ENCODE data around the gene SMAD6.
A peak's percentile ranks its signal among the peaks of the same experiment; 100 is the strongest.
"Not testable (repeated sequence)": the region's sequence is repeated elsewhere in the genome, so short reads cannot be mapped to it uniquely, and the experiment has no call there.

Gene SMAD6

DNA sequence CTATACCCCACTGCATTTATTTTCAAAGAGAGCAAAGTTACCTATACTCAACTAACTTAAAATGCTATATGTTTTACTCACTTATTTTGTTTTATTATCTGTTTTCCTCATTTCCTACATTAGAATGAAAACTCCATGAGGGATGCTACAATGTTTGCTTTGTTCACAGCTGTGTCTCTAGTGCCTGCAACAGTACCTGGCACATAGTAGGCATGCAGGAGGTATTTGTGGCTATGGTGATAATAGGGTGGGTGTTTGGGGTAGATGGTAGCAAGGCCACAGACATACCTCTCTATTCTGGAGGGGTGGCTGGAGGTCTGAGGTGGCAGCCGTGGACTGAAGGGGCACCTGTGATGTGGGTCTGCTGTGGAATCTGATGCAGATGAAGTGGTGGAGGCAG is 24.7 kb upstream of the SMAD6 start:
- no peak for DNase-seq

DNA sequence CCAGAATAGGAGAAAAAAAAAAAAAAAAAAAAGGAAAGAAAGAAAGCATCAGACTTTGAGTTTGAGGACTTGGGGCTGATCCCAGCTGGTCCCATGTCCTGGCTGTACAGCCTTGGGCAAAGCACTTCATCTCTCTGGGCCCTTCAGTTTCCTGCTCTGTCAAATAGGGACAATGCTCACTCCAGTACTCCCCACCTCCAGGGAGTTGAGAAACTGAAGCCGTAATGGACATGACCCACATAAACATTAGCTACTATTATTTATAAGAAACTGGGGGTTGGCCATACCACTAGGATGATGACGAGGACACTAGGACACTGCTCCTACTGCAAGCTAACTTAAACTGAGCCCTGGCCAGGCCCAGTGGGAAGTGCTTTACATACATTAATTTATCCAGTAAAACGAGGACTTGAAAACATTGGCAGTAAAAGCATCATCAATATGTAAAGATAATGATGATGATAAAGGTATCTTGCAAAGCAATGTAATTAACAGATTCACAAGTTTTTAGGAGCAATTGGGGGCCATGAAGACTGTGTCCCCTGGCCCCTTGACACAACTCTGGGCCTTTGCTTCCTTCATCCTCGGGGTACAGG is 22.9 kb upstream of the SMAD6 start:
- DNase-seq: no peak

DNA sequence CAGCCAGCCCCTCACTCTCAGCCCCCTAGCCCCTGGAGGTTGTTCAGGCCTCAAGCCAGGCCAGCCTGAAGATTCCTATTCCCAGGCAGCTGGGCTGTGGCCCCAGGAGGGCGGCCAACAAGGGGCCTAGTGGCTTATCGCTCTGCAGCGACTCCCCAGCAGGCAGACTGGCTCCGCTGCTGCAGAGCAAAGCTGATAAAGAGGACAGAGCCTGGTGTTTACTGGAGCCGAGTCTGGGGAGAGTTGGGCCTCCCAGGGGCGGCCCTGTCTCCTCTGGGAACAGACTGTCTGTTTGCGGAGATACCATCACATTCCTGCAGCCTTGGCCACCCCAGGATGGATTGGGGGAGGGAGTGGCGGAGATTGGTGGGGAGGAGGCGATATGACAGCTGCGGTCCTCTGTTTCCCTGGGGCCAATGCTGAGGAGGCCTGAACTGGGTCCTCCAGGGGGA is 22.4 kb upstream of the SMAD6 start:
- no peak for DNase-seq

DNA sequence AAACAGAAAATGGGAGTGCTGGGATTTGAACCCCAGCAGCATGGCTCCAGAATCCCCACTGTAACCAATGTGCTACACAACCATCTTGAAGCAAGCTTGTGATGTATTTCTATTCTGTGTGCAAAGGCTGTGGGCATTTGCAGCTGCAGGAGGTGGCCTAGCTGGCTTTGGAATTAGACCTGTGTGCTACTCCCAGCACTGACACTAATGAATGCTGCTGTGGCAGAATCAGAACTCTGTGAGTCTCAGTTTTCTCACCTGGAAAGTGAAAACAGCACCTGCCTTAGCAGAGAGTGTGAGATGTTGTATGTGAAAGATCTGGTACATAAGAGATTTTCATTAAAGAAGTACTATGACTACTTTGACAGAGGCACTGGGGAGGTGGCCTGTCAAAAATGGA is 21.5 kb upstream of the SMAD6 start:
- no peak for DNase-seq

DNA sequence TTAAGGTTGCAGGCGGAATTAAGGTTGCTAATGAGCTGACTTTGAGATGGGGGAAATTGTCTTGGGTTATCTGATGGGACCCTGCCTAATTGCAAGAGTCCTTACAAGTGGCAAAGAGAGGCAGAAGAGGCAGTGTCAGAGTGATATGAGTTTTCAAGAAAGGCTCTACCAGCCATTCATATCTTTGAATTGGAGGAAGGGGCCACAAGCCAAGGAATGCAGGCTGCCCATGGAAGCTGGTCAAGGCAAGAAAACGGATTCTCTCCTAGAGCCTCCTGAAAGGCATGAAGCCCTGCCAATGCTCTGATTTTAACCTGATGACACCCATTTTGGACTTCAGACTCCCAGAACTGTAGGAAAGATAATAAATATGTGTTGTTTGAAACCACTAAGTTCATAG is 20.6 kb upstream of the SMAD6 start:
- DNase-seq: no peak

DNA sequence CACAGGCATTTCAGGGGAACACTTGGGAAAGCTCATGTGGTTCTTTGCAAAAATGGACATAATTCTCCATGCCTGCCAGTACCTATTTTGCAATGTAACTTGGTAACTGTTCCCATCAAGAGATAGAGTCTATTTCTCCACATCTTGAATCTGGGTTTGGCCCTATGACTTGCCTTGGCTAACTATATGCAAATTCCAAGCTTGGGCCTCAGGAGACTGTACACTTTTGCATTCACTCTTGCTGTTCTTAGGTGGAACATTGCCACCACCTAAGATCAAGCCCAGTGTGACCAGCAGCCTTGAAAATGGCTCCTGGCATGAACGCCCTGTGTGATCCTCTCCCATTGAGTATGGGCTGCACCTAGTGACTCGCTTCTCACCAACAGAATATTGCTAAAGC is 19.8 kb upstream of the SMAD6 start:
- no peak for DNase-seq

DNA sequence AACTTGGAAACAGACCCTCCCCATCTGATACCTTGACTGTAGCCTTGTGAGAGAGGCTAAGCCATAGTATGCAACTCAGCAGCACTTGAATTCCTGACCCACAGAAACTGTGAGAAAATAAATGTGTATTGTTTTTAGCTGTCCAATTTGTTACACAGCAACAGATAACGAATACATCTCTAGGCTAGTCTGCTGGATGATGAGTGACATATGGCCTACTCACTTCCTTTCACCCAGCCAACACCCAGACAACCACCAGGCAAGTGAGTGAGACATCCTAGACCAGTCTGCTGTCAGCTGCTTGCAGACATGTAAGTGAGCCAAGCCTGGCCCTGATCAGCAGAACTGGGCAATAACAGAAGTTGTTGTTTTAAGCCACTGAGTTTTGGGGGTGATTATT is 19.2 kb upstream of the SMAD6 start:
- no peak for DNase-seq

DNA sequence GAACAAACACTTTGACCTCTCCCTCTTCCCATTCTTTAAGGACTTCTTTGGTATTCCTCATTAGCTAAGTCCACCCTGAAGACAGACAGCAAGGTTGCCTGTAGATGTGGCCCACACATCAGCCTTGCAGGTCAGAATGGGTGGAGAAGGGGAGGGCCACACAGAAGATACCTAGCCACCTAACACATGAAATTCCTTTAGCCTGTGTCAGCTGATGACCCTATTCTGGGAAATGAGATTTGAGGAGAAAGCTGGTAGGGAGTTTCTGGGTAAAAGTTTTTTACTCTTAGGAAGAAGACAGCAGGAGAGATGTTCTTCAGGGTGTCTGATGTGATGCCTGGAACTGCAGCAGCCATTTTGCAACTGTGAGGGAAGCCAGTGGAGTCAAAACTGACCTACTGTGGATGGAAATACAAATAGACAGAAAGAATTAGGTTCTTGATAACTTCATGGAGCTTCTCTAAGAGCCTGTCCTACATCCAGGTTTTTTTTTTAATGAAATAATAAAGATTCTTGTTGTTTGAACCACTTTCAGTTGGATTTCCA is 17.8 kb upstream of the SMAD6 start:
- no peak for DNase-seq

DNA sequence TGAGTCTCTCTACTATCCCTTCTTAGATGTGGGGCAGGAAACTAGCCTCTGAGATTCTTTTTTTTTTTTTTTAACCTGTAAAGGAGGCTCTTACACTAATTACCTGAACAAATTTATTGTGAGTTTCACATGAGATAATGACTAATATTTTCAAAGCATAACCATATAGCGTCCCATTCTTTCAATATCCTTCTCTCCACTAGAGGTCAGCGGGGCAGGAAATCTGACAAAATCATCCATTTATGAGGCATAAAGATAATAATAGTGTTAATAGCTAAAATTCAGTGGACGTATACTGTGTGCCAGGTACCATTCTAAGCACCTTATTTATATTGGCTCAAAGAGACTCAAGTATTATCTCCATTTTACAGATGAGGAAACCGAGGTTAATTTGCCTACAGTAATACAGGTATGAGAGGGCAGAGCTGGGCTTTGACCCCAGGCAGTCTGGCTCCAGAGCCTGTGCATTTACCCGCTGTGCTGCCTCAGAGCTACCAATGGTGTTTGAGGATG is 16.3 kb upstream of the SMAD6 start:
- DNase-seq: no peak

DNA sequence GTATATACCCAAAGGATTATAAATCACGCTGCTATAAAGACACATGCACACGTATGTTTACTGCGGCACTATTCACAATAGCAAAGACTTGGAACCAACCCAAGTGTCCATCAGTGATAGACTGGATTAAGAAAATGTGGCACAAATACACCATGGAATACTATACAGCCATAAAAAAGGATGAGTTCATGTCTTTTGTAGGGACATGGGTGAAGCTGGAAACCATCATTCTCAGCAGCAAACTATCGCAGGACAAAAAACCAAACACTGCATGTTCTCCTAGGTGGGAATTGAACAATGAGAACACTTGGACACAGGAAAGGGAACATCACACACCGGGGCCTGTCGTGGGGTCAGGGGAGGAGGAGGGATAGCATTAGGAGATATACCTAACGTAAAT is 11.1 kb upstream of the SMAD6 start:
- DNase-seq: not testable (repeated sequence)

DNA sequence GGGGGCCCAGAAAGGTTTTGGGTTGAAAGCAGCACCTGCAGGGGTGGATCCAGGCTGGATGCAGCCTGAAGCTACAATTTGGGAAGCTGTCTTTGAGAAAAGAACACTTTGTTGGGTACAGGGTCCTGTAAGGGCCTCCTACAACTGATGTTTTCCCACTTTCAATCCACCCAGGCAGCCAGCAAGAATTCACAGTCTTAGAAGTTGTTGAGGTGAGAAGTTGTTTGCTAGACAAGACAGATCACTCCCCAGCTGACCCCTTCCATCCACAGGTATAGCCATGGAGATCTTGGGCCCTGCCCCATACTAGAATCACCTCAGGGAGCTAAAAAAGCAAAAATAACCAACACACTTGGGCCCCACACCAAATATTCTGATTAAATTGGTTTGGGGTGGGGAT is 10.3 kb upstream of the SMAD6 start:
- DNase-seq: no peak

DNA sequence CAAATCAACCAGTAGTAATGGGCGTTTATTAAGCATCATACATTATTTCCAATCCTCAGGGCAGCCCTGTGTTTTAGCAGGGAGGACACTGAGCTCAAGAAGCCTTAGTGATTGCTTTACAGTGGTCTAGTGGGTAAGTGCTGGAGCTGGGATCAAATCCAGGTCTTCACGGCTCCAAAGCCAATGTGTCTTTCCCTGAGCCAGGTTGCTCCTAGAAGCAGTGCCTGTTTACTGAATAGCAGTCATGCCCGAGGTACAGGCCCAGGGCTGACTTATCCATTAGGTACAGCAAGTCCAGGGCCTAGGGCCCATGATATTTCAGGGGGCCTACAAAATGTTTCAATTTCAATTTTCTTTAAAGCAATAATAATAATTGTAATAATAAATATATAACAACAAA is 9.6 kb upstream of the SMAD6 start:
- DNase-seq: no peak

DNA sequence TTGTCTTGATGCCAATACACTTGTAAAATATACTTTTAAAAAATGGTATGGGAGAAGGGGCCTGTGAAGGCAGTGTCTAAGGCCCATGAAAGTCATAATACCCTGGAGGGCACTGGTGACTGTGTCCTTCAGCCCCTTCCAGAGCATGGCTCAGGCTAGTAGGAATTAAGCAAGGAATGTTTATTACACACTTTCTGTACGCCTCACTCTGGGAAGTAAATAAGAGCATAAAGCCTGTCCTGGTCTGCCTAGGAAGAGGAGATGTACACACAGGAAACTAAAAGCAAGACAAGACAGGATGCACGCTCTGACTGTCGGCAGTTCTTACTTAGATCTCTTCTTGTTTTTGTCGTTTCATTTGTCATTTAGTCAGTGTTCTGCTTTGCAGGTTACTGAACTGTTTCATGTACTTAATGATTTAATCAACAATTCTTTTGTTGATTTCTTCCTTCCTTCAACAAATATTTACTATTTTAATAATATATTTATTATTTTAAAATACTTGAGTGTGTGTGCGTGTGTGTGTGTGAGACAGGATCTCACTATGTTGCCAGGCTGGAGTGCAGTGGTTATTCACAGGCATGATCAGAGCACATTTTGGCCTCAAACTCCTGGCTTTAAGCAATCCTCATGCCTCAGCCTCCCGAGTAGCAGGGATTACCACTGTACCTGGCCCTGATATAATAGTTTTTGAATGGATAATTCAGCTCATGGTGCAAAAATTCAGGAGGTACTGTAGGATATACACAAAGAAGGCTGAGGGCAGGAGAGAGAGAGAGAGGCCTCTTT is 9.0 kb upstream of the SMAD6 start:
- DNase-seq: no peak

DNA sequence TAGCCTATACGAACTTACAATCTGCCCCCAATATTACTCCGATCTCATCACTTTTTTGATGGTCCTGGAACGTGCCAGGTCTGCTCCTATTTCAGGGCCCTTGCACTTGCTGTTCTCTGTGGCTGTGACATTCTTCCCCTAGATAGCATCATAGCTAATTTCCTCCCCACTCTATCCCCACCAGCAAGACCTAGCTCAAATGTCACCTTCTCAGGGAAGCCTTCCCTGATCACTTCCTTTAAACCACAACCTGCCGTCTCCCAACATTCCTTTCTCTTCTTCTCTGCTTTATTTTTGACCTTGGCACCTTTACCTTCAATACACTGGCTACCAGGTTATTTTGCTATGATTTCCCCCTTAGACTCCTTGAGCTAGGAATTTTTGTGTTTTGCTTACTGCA is 5.3 kb upstream of the SMAD6 start:
- no peak for DNase-seq

DNA sequence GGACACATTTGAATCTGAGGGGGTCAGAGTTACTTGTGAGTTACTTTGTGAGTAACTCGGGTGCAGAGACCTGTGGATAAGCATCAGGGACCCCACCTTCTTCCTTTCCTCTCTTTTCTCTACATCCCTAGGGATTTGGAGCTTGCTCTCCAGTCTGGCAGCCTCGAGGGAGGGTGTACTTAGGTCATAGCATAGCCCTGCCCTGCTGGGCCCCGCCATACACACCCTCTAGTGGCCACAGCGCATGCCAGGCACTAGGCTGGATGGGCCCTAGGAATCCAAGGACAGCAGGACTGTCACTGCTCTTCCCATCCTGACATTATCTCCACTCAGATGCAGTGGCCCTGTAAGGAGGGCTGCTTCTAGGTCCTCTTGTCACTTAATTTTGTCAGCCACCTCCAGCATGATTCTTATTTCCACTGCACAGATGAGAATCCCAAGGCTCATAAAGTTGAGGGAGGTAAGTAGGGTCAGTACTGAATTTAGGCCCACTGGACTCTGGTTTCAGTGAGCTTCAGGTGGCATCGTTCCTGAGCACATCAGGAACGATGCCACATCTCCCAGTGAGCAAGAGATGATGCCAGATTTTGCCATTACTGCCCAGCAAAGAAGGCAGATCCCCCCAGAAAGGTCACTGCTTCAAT is 3.6 kb upstream of the SMAD6 start:
- no peak for DNase-seq

DNA sequence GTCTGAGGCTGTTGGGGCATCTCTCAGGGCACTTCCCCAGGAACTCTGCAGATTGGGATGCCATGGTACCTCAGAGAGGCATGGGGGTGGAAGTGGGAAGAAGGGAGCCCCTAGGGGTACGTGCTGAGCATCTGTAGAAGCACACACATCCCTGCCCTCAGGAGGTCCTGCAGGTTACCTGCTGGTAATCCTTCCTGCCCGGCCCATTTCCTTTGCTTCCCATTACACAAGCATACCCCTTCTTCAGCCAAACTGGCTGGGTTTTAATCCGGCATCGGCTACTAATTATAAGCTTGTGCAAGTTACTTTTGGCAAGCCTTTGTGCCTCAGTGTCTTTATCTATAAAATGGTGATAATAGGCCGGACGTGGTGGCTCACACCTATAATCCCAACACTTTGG is 3.1 kb upstream of the SMAD6 start:
- DNase-seq: no peak

DNA sequence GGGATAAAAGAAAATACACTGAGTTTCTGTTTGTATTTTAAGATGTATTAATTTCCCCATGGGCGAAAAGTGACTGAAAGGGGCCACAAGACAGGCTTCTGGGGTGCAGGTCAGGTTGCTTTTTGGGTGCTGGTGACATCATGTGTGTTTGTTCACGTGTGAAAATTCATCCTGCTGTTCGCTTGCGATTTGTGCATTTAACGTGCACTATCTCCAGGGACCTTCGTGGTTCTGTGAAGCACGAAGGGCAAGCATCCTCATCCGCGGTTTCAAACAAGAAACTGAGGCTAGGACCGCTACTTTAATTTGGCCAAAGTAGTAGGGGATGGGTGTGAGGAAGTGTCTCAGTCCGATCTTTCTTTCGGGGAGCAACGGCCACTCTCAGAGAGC is 1.6 kb upstream of the SMAD6 start:
- DNase-seq: no peak

DNA sequence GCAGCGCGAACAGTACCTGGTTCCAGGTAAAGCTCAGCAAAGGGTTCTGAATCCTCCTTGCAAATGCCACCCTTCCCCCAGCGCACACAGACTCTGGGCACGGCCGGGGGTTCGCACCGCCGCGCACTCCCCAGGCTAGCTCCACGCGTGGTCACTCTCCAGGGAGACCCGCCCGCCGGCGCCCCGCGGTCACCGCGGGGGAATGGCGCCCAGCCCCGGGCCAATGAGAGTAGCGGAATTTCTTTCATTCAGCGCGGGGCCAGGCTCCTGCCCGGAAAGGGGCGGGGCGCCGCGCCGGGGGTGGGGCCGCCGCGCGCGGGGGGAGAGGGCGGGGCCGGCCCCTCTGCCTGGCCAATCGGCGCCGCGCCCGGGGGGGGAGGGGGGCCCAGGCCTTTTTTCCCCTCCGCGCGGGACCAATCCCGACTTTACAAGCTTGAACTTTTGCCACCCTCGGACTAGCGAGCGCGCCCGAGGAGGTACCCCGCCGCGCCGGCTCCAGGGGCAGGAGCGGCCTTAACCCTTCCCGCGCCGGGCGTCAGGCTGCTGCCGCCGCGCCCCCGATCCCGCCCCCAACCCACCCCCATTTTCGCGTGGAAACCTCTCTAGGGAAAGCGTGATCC is 1.1 kb upstream of the SMAD6 start:
- DNase-seq: peak; percentile 78 to 87

DNA sequence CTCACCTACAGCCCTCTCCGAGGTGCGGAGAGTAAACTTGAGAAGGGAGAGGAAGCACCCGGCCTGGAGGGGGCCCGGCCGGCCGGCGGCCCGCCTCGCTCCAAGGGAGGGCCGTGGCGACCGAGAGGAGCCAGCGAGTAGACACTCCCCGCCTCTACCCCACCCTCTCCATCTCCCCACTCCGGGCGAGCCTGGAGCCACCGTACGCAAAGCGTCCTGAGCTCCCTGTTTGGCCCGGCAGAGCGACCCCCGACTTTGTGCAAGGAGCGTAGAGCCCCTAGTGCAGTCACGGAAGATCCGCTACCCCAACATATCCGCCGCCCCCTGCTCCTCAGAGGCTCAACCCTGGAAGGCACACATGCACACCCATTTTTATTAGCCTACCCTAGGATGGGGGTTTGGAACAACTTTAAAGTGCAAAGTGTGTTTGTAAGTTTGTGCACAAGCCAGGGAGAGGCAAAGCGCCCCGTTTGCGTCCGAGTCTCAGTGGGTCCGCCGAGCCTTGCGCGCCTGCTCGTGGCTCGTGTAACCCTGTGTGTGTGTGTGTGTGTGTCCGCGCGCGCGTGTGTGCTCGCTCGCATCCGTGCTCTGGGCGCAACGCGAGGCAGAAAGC is 508 bp upstream of the SMAD6 start:
- DNase-seq: peak in 1 of 2 experiments; percentile 13

DNA sequence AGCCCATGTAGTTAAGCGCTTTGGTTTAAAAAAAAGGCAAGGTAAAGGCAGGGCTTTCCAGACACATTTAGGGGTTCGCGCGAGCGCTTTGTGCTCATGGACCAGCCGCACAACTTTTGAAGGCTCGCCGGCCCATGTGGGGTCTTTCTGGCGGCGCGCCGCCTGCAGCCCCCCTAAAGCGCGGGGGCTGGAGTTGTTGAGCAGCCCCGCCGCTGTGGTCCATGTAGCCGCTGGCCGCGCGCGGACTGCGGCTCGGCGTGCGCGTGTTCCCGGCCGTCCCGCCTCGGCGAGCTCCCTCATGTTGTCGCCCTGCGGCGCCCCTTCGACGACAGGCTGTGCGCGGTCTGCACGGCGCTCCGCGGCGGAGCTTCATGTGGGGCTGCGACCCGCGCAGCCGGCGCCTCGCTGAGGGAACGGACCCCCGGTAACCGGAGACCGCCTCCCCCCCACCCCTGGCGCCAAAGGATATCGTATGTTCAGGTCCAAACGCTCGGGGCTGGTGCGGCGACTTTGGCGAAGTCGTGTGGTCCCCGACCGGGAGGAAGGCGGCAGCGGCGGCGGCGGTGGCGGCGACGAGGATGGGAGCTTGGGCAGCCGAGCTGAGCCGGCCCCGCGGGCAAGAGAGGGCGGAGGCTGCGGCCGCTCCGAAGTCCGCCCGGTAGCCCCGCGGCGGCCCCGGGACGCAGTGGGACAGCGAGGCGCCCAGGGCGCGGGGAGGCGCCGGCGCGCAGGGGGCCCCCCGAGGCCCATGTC is 927 bp downstream of the SMAD6 start:
- peak in 1 of 2 experiments; percentile 13 for DNase-seq

DNA sequence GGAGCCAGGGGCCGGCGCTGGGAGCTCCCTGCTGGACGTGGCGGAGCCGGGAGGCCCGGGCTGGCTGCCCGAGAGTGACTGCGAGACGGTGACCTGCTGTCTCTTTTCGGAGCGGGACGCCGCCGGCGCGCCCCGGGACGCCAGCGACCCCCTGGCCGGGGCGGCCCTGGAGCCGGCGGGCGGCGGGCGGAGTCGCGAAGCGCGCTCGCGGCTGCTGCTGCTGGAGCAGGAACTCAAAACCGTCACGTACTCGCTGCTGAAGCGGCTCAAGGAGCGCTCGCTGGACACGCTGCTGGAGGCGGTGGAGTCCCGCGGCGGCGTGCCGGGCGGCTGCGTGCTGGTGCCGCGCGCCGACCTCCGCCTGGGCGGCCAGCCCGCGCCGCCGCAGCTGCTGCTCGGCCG is 1.5 kb downstream of the SMAD6 start:
- peak in 1 of 2 experiments; percentile 5 for DNase-seq

Measured in stimulated activated CD4-positive, alpha-beta T cell treated with anti-CD3 and anti-CD28 coated beads, Interleukin-4, amount 100 ng/mL, for 4 hours (primary cell).